SK-N-SH treated with all-trans-retinoic acid at 6 μM for 48 hours (cell line): ENCODE results near the gene ZSWIM7.

Source experiments
- POU6F1 ChIP-seq: fragments of 250-450 bp; sonication (Bioruptor Pico); IDR thresholded peaks from 2 replicates; pipeline ENCODE4 v1.8.0; 2021; ENCODE audit warnings: low read depth, mild to moderate bottlenecking, moderate library complexity, borderline replicate concordance
- TOX ChIP-seq: fragments of 250-450 bp; sonication (Bioruptor Pico); IDR thresholded peaks from 2 replicates; pipeline ENCODE4 v1.8.0; 2021; ENCODE audit warnings: mild to moderate bottlenecking, moderate library complexity, borderline replicate concordance
- ZNF565 ChIP-seq: fragments of 450-650 bp; formaldehyde crosslinking; conservative IDR thresholded peaks from 2 replicates; pipeline ENCODE4 v1.5.0; 2020; ENCODE audit warnings: low read depth, mild to moderate bottlenecking, moderate library complexity

DNA sequence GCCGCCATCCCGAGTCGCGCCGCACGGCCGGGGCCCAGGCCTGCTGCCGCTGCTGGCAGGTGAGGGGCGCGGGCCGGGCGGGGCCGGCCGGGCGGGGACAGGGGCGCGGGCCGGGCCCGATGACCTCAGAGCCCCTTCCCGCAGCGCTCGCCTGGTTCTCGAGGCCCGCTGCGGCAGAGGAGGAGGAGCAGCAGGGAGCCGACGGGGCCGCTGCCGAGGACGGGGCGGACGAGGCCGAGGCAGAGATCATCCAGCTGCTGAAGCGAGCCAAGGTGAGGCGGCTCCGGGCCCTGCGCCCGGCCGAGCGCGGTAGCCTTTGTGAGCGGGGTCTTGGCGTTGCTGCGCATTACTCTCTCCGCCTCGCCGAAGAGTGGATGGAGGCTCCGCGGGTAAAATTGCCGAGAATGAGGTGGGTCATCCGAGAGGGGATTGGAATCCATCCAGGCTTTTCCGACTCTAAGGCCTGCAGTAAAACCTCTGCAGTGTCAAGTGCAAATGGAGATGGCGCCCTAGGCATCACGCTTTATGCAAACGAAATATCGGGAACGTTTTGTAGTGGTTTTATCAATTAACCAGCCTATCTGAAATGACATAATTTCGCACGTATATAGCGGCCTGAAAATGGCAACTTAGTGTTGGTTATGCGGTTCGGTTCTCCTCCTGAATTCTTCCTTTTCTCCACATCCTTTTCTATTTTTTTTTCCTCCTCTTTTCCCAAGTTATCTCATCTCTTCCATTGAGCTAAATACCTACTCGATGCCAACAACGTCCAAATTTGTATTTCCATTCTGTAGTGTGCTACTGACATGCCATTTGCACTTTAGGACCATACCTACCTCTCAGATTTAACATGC is 697 bp upstream of the ZSWIM7 start:
- TF ChIP-seq POU6F1 (CRISPR knock-in tag), result no peak
- no peak for TF ChIP-seq ZNF565 (CRISPR knock-in tag)
- no peak for TF ChIP-seq TOX (CRISPR knock-in tag)
